Ovary (tissue), 9 donors: ENCODE results near the gene PHAF1. TPM values are rescaled to one million over a fixed set of nuclear protein-coding genes. Genes with fewer than 3 reads are reported as not detected.

Experiments
- DNase-seq, 5 donors: peaks; one replicate each; pipeline ENCODE4 v3.0.0-alpha.2; 2019 to 2020
- H3K27ac ChIP-seq, 2 donors: fragments of 200-600 bp; one replicate each; pipeline versions ENCODE4 v1.5.1 to v1.8.0; 2019 to 2022
- H3K27me3 ChIP-seq: fragments of 200-600 bp; one replicate; pipeline ENCODE4 v1.8.0; 2022
- H3K36me3 ChIP-seq: fragments of 200-600 bp; sonication (generic); one replicate; pipeline ENCODE4 v1.5.1; 2019
- H3K4me1 ChIP-seq: one replicate; pipeline ENCODE4 v1.8.1; 2013; ENCODE audit warnings: mild to moderate bottlenecking, moderate library complexity; ENCODE audit not compliant: insufficient read depth
- H3K4me3 ChIP-seq: fragments of 200-600 bp; sonication (generic); one replicate; pipeline ENCODE4 v1.5.1; 2017
- H3K9me3 ChIP-seq, 2 donors: fragments of 200-600 bp in 1 of 2; sonication (generic) in 1 of 2; one replicate each; pipeline versions ENCODE4 v1.5.1 to v1.8.1; 2013 to 2019; ENCODE audit warnings: mild to moderate bottlenecking in 1 of 2, moderate library complexity in 1 of 2
- CTCF ChIP-seq, 3 donors: fragments of 450-650 bp in 2 of 3; fragments of 200-600 bp in 1 of 3; IDR thresholded peaks; one replicate each; pipeline versions ENCODE4 v1.5.1 to v1.8.0; 2016 to 2022; ENCODE audit warnings: antibody characterized with exemption in 3 of 3, mild to moderate bottlenecking in 1 of 3
- EP300 ChIP-seq: sonication (generic); formaldehyde crosslinking; IDR thresholded peaks from one replicate; pipeline ENCODE4 v1.6.1; 2017; ENCODE audit warnings: antibody characterized with exemption
- POLR2A ChIP-seq: fragments of 450-650 bp; IDR thresholded peaks from one replicate; pipeline ENCODE4 v1.6.1; 2017; ENCODE audit warnings: antibody characterized with exemption, mild to moderate bottlenecking, moderate library complexity
- WGBS, 3 donors: extraction: QIAGEN DNeasy Blood & Tissue Kit in 1 of 3; methylation state at CpG; one replicate each; pipeline versions ENCODE4 v1.1.5 to v1.1.7; 2013 to 2017; 5-methylcytosine and 5-hydroxymethylcytosine counted together
- intact Hi-C, 4 donors: fragments of 100-400 bp; cut with DNase I; formaldehyde crosslinking; loops; one replicate each; pipeline versions ENCODE4 v1.11.0 to v1.15.1; 2022 to 2023
- polyA plus RNA-seq, 2 donors: library from polyadenylated mRNA; stranded (reverse); fragments of 200-250 nt in 1 of 2; fragments of 350-450 nt in 1 of 2; fragmentation: Illumina TruSeq in 1 of 2; extraction: RNeasy Lipid Tissue Mini Kit (QIAGEN cat#74804) in 1 of 2; gene quantifications; one replicate each; pipeline ENCODE4 v1.2.3, GENCODE V29; 2013 to 2014
- total RNA-seq, 7 donors: library from RNA; depleted of rRNA in 2 of 7; stranded (reverse); fragments of >200 nt in 2 of 7; fragmentation: NEBNext Ultra II Directional in 3 of 7; extraction: Animal tissue kit (Norgen Biotek cat#: 25700) in 3 of 7; gene quantifications; one replicate each; pipeline versions ENCODE4 v1.1.0 to v1.2.4, GENCODE V29; 2016 to 2023
- donor health status: DM: no; HTN: no; CAD: no; lungs with moderate emphysema.
- donor health status: DM: no; HTN: no; CAD: no.
- donor health status: Bipolar disorder and iron deficiency.
- donor health status: DM: yes; HTN: yes; CAD: no.
- donor health status: DM: no; HTN: no; CAD: no.
- donor health status: DM: yes; HTN: yes; CAD: no.

PHAF1 gene
- total and polyA plus RNA-seq, 9 donors: 9.0 to 25.1 (median 14.9) TPM

GRCh38 chr16:67169011-67169451 is 59.3 kb downstream of the PHAF1 start:
- Histone ChIP-seq H3K27ac (peak overlapping the region; percentile 13 to 87), H3K4me3 (no peak overlapping the region), H3K4me1 (peaks cover 13% of the 10 kb centered on the region), H3K36me3 (no peaks in the 10 kb centered on the region), H3K27me3 (no peaks in the 10 kb centered on the region), H3K9me3 (no peaks in the 10 kb centered on the region)
- intact Hi-C loops: no loop called here
- 63 to 67% (median 66%) methylated on average over 8 to 9 of the region's 9 CpGs for WGBS, 3 donors
- peak in 3 of 5 donors; percentile 37 to 45 (median 44) for DNase-seq
- TF ChIP-seq CTCF (IDR thresholded peaks at IDR 0.05) (no peak), POLR2A (no peak), EP300 (no peak)

GRCh38 chr16:67169642-67170167 is 60.0 kb downstream of the PHAF1 start:
- intact Hi-C loops: no loop called here
- Histone ChIP-seq H3K27me3 (no peaks in the 10 kb centered on the region), H3K4me1 (peaks cover 13% of the 10 kb centered on the region), H3K27ac (peak overlapping the region; percentile 13 to 87), H3K36me3 (no peaks in the 10 kb centered on the region), H3K4me3 (peak overlapping the region; percentile 49), H3K9me3 (no peaks in the 10 kb centered on the region)
- TF ChIP-seq CTCF (IDR thresholded peaks at IDR 0.05) (peak; percentile 9 to 36 (median 14)), POLR2A (no peak)
- 2 to 7% (median 5%) methylated on average over 20 to 24 of the region's 24 CpGs for WGBS, 3 donors
- DNase-seq: peak; percentile 58 to 77 (median 70)

GRCh38 chr16:67170168-67170948 is 60.6 kb downstream of the PHAF1 start, which contains the start of gene NOL3:
NOL3 (plus strand) TSS chr16:67170538.
- Histone ChIP-seq H3K27me3 (no peaks in the 10 kb centered on the region), H3K4me3 (peak within 1 kb of the TSS; percentile 49), H3K4me1 (peaks cover 10% of the 10 kb centered on the region), H3K9me3 (no peaks in the 10 kb centered on the region), H3K36me3 (no peaks in the 10 kb centered on the region), H3K27ac (peak within 1 kb of the TSS; percentile 13 to 87)
- no peak for TF ChIP-seq CTCF (IDR thresholded peaks at IDR 0.05)
- TF ChIP-seq EP300: no peak
- no peak for TF ChIP-seq POLR2A
- intact Hi-C loops: no loop called here
- DNase-seq: peak; percentile 86 to 90 (median 88)
- WGBS, 3 donors: 2% methylated on average over 41 to 50 of the region's 50 CpGs

GRCh38 chr16:67170949-67171649 is 61.4 kb downstream of the PHAF1 start:
- DNase-seq: peak in 1 of 5 donors; percentile 38
- Histone ChIP-seq H3K27me3 (no peaks in the 10 kb centered on the region), H3K9me3 (no peaks in the 10 kb centered on the region), H3K4me1 (peaks cover 10% of the 10 kb centered on the region), H3K27ac (peak overlapping the region; percentile 13 to 87), H3K36me3 (no peaks in the 10 kb centered on the region), H3K4me3 (peak overlapping the region; percentile 49)
- no peak for TF ChIP-seq POLR2A
- no peak for TF ChIP-seq EP300
- intact Hi-C loops: no loop called here
- 36 to 39% (median 39%) methylated on average over 14 of the region's 14 CpGs for WGBS, 3 donors
